Stimulated activated CD4-positive, alpha-beta T cell treated with anti-CD3 and anti-CD28 coated beads, Interleukin-12 subunit alpha, Interleukin-12 subunit beta, amount 100 ng/mL, for 48 hours (primary cell): ENCODE results near the gene BACE1.
"Not testable (repeated sequence)": the region's sequence is repeated elsewhere in the genome, so short reads cannot be mapped to it uniquely, and the experiment has no call there.

Experiments used
- DNase-seq, 3 donors: peaks; one replicate each; pipeline ENCODE4 v3.0.0-alpha.2; 2020; ENCODE audit warnings: low read depth in 2 of 3, low spot score in 1 of 3

The BACE1 gene

DNA sequence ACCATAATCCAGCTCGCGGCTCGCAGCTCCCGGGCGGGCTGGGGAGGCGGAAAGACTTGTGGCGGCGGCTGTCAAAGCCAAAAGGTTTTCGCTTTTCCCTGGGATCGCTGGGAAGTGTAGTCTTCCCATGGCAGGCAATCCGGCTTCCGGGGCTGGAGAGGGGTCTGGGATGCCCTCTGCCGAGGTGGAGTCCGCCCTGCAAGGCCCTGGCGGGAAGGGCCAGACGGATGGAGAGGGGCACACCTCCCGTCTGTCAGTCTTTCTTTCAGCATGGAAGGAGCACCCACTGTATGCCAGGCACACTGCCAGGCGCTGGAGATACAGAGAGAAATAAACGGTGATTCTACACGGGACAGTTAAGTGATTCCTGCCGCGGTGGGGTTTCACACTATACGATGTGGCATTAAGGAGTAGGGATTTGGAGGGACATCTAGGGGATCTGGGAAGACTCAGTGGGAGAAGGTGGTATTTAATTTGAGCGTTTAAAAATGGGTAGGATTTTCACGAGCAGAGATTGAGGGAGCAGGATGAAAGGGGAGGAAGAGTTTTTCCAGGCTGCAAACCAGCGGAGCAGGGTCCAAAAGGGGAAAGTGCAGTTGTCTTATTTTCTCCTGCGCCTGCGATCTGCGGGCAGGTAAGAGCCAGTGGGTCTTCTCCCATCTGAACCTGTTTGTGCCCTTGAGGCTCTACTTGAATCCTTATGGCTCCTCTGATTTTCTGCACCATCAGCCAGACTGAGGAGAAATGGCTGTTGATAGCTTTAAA, at the start of gene BACE1:
TSS of gene BACE1 (minus strand) at position 60 of the 765 bp plus-strand sequence. CDS start 461 bp downstream, outside the sequence.
- DNase-seq: no peak

DNA sequence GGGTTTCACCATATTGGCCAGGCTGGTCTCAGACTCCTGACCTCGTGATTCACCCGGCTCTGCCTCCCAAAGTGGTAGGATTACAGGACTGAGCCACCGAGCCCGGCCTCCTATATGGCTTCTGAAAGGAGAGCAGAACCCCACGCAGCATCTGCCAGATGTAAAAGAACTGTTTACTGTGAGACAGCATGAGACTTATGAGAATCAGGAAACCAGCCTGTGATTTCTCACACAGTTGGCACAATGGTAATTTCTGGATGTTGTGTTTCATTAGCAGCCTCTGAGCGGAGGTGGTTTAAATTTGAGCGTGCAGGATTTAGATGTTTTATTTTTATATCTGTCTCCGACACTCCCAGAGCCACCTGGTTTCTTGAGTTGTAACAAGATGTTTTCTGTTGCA, 45.4 kb upstream of the BACE1 start:
- no peak for DNase-seq

DNA sequence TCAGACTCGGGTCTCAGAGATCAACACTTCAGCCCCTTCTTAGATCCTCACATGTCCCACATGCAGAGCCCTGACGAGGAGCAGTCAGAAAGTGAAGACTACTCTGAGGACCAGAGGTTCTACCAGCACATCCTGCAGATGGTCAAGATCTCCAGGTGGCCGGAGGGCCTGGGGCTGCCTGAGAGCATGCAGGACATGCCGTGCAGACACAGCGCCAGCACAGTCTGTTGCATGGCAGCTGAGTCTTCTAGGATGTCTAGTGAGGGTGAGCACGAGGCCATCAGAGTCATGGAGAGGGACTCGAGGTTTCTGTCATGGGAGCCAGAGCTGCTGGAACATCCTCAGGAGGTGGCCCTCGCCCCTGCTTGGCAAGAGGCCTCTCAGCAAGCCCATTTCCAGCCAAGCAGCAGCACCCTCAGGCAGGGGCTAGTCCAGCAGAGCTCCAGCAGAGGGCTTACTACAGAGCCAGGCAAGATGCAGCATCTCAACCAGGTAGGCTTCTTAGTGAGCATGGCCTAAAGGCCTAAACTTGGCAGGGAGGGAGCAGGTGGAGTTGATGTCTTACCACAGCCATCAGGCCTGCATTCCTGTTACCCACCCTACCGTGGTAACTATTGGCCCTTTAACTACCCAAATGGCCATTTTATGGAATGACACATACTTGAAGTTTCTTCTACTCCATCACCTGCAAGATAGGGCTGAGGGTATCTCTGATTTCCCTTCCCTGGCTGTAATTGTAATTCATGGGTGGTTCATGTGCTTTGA, 40.3 kb upstream of the BACE1 start:
- DNase-seq: no peak

DNA sequence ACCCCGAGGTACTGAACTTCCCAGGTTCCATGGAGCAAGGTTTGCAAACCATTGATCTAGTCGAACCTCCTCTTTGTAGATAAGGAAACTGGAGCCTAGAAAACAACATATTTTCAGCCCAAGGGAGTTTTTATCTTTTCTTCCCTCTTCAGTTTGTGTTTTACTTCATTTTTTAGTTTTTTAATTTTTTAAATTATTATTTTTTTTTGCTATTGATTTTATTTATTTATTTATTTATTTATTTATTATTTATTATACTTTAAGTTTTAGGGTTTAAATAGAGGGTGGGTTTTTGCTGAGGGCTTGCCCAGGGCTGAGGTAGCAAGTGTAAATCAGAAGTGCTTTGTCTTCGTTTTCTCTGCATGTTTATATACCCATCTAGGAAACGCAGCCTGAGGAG, 38.5 kb upstream of the BACE1 start:
- no peak for DNase-seq

DNA sequence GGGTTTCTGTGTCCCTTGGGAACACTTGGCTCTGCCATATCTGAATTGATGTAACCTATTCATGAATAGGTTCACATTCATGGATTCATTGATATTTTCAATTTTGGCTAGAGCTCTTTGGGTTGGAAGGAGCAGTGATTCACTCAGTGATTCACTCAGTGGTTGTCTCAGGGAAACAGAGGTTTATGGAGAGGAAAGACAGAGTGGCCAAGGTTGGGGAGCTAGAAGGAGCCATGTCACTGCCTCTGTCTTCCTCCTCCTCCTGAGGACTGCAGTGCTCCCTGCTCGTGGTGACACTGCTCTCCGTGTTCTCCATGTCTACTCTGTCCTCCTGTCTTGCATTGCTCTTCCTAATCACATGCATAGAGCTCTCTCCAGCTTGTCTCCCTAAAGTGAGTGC, 29.0 kb upstream of the BACE1 start:
- DNase-seq: no peak

DNA sequence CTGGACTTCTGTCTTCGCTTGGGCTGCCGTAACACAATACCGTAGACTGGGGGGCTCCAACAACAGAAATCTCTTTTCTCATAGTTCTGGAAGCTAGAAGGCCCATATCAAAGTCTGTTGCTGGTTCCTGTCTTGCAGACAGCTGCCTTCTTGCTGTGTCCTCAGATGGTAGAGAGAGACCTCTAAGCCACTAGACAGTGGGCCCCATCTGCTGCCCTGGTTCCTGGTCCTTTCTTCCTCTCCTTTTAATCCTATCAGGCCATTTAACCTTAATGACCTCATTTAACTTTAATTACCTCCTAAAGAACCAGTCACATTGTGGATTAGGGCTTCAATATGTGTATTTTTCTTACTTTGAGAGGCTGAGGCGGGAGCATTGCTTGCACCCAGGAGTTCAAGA, 21.0 kb upstream of the BACE1 start:
- no peak for DNase-seq

DNA sequence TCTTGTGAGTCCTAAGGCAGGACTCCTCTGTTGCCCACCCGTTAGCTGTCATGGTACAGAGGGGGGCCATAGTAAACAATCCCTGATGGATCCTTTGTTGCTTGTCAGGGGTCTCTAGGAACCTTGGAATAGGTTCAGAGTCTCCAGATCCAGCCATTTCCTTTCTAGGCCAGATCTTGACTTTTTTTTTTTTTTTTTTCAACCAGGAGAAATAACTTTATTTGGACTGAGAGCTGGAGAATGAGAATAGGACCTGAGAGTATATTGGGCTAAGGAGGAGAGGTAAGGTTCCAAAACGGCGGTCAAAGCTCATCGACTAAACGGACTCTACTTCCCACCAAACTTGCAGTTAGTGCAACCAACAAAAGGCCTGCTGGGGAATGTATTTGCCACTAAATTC, 19.3 kb upstream of the BACE1 start:
- no peak for DNase-seq

DNA sequence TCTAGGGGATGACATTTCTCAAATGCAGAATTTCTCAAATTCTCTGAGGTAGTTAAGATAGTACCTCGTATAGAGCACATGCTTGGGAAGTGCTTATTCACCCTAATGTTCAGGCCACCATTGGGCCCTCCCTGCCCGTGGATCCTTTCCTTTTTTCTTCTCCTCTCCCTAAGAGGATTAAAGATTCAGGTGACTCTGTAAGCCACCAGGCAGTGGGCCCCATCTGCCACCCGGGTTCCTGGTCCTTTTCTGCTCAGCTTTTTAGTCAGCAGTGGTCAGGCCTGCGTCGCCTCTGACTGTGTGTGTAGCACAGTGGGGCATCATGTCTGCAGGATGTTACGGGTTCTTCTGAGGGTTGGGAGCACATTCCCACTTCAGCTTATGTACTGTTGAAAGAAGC, 18.8 kb upstream of the BACE1 start:
- DNase-seq: no peak

DNA sequence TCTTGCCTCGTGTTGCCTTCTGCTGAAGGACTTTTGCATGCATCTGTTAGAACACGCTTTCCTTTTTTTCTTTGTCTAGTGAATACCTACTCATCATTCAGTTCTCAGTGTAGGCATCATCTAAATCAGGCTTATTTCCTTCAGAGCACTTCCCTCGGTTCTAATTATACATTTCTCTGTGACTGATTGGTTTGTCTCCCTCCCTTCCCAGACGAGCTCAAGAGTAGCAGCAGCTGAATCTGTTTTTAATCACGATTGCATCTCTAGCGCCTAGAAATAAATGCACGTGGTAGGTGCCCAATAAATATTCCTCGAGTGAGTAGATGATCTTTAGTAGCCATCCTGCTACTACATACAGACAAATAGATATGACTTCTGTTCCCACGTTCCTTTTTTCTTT, 17.9 kb upstream of the BACE1 start:
- DNase-seq: no peak

DNA sequence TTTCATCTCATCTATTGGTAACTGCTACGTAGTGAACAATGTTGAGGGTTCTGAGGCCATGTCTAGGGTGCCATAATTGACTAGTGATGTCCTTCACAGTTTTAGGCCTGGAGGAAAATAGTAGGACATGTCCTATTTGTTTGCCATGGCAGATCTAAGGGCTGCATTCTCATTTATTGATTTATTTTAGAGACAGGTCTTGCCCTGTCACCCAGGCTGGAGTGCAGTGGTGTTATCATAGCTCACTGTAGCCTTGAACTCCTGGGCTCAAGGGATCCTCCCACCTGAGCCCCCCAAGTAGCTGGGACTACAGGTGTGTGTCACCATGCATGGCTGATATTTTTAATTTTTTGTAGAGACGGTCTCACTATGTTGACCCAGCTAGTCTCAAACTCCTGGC, 16.8 kb upstream of the BACE1 start:
- DNase-seq: no peak

DNA sequence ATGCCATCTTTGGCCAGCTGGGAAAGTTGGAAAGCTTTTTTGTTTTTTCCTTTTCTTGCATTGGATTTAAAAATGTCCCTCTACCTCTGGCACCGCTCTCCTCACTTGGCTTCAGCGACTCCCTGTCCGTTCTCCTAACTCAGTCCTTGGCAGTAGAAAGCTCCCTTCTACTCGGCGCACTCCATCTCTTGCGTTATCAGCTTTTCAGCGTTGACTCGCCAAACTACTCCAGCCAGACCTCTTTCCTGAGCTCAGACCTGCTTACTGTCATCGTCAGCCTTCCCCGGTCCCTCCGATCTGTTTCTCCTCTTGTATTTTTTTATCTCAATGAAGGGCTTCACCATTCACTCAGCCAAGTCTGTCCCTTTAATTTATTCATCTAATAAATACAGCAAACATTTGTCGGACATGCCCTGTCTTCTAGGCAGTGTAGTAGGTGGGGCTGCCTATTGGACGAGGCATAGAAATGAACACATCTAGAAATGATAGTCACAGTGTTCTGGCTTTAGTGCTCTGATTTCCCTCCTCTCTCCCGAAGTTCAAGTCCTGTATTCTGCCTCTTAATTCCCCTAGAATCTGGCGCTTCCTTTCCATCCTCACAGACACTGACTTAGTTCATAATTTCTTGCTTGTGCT, 12.4 kb upstream of the BACE1 start:
- no peak for DNase-seq

DNA sequence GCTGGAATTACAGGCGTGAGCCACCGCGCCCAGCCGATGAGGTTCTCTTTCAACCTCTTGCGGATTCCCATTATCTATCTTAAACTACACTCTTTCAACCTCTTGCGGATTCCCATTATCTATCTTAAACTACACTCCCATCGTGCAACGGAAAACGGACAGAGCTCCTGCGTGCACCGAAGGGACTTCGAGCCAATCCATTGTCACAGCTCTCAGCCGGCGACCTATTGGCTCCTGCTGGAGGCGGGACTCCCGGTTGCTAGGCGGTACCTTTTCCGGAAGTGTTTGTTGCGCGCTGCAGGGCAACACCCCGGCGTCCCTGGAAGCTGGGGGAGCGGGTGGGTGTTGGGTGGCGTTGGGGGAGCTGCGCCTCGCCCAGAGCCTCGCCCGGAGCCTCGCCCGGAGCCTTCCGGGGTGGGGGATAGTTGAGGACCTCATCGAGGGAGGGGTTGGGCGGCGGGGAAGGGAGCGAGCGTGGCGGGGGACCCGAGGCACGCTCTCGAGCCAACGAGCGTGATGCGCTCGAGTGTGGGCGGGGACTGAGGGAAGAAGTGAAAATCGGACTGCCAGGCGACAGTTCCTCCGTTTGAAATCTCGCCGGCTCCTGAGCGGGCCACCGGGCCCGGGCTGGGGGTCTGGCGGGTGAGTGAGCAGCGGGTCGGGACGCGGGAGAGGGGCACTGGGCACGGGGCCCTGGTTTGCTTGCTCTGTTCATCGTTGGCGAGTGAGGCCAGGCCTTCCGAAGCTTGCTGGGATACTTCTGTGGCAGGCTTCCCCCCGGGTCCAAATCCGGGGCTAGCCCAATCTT, 11.7 kb upstream of the BACE1 start, which contains the start of gene CEP164:
TSS of gene CEP164 (plus strand) at position 288 of the 808 bp plus-strand sequence. CDS start 10,733 bp downstream, outside the sequence.
- peak; percentile 87 to 93 (median 90) for DNase-seq

DNA sequence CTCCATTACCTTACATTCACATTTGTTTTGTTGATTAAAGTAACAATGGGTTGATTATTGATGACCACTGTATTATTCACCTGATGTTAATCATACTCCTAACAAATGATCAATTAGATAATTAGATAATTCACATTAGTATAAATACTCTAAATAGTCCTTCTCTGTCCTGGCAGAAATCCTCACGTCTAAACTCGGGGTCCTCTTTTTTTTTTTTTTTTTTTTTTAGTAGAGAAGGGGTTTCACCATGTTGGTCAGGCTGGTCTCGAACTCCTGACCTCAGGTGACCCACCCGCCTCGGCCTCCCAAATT, 11.2 kb upstream of the BACE1 start:
- not testable (repeated sequence) for DNase-seq

DNA sequence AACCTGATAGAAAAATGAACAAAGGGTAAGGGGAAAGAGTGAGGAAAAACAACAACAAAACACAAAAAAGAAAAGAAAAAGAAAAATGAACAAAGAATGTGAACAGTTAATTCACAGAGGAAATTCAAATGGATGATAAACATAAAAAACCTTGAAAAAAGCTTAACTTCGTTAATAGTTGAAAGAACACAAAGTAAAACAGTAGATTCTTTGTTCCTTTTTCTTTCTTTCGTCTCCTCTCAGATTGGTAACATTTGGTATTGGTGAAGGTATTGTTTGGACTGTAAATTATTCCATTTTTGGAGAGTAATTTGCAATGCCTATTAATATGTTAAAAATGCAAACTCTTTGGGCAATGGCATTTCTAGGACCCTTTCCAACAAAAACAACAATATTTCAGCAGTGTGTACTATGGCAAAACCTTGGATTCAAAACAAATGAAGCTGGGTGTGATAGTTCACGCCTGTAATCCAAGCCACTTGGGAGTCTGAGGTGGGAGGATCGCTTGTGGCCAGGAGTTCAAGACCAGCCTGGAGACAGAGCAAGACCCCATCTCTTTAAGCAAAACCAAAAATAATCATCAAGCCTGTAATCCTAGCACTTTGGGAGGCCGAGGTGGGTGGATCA, 3.3 kb upstream of the BACE1 start:
- DNase-seq: no peak

DNA sequence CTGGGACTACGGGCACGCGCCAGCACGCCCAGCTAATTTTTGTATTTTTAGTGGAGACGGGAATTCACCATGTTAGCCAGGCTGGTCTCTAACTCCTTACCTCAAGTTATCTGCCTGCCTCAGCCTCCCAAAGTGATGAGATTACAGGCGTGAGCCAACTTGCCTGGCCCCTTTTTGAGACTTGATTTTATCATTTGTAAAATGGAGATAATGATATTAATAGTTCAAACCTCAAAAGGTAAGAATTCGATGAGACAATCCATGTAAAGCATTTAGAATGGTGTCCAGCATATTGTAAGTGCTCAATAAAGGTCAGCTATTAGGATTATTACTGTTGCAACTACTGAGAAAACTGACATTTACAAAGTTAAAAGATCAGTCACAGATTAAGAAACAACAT, 2.7 kb upstream of the BACE1 start:
- no peak for DNase-seq

DNA sequence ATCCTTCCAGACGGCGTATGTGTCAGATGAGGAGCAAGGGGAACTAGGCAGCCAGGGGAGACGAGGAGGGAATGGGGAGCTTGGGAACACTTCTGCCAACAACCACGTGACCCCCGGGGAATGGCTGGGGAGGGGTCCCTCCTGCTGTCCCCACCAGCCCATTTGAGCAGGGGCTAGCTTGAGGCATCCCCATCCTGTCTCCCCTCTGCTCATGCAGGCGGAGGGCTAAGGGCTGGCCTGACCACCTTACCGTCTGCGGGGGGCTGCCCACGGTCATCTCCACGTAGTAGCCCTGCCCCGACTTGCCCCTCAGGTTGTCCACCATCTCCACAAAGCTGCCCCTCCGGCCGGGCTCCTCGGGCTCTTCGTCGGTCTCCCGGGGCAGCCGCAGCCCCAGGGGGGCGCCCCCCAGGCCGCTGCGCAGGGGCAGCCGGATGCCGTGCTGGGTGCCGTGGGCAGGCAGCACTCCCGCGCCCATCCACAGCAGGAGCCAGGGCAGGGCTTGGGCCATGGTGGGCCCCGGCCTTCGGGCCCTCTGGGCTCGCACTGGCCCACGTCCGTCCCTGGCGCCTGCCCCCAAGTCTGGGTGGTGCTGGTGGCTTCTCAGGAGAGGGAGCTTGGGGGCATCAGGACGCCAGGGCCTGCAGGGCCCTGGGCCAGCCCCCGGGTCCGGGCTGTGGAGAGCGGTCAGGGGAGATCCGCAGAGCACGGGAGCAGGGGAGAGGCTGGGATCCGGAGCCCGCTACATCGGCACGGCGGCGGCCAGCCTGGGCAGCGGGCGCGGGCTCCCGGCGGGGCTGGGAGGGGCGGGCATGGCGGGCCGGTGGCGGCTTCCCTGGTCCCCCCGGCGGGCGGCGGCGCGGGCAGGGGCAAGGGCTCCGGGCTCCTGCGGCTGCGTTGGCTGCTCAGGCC, 515 bp downstream of the BACE1 start:
- no peak for DNase-seq

DNA sequence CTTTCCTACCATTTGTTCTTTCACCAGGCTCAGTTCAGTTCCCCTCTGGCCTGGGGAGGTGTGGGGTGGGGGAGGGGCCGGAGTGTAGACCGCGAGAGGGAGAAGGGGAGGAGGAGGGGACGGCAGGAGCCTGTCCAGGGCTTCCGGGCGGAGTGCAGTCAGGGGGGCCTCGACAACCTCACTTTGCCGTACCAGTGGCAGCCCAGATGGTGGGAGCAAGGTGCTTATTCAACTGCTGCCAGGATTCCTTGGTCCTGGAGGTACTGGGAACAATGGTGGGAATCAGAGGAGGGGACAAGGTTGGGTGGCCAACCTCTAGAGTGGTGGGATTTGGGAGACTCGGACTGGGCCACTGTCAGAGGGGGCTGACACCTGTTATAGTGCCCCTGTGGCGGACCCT, 1.2 kb downstream of the BACE1 start:
- no peak for DNase-seq

DNA sequence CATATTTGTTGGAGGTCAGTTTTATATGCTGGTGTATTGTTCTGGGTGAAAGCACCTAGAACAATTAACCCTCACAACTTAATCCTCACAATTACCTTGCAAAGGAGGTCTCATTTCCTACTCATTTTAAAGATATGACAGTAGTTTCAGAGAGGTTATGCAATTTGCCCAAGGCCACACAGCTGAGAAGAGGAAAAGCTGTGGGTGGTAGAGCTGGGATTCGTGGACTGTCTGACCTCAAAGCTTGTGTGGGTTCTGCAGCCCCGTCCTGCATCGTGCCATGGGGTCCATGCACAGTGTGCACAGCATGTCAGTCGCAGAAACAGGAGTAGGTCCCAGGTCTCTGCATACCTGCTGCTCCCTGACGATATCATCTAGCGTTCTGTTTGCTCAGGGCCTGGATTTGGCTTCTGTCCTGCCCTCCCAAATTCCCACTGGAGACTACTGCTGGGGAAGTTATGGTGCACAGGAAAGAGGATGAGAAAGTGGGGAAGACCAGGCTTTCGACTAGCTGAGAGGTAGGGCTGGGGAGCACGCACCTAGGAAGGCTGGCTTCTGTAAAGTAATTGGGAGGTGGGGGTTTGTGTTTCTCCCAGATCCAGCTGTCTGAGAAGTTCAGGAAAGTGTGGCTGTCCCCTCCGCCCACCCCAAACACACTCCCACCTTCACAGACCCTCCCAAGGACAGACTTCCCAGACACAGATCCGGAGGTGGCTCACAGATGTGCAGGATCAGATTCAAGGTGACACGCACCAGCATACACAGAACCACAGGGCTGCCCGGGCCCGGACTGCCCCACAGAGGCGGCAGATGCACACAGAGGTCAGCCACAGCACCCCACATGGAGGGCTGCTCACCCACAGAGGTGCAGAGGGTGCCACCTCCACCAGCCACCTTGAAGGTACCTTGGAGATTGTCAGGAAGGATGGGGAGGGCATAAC, 2.0 kb downstream of the BACE1 start:
- no peak for DNase-seq

DNA sequence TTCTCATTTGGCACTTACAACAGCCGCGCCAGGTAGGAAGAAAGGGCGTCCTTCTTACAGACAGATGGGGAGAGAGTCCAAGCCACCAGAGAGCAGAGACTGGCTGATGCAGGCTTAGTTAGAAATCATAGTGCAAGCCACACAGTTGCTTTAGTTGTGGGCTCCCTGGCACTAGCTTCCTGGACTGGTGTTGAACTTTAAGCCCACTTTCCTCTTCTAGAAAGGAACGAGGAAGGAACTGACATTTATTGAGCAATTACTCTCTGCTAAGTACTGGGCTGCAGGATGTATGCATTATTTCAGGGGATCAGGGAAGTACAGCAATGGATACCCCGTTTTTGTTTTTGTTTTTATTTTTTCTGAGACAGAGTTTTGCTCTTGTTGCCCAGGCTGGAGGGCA, 3.0 kb downstream of the BACE1 start:
- no peak for DNase-seq
